Right atrium auricular region (tissue), 2 donors: ENCODE results near the gene CUL1. TPM values are rescaled to one million over a fixed set of nuclear protein-coding genes. Genes with fewer than 3 reads are reported as not detected.

ENCODE experiments used
- DNase-seq: peaks from one replicate; pipeline ENCODE4 v3.0.0-alpha.2; 2019; ENCODE audit warnings: low spot score
- H3K27ac ChIP-seq, 2 donors: fragments of 200-600 bp; sonication (generic); 1 replicate in 1 of 2; 2 replicates in 1 of 2; pipeline ENCODE4 v1.5.1; 2016 to 2019
- H3K27me3 ChIP-seq, 2 donors: fragments of 200-600 bp; sonication (generic); one replicate each; pipeline versions ENCODE4 v1.5.1 to v1.6.0; 2017 to 2019
- H3K36me3 ChIP-seq: fragments of 200-600 bp; sonication (generic); one replicate; pipeline ENCODE4 v1.5.1; 2016
- H3K4me1 ChIP-seq, 2 donors: fragments of 200-600 bp; sonication (generic); one replicate each; pipeline versions ENCODE4 v1.5.1 to v1.6.0; 2017 to 2019
- H3K4me3 ChIP-seq, 2 donors: fragments of 200-600 bp; sonication (generic); 1 replicate in 1 of 2; 2 replicates in 1 of 2; pipeline ENCODE4 v1.5.1; 2017 to 2019; ENCODE audit warnings: mild to moderate bottlenecking in 1 of 2, moderate library complexity in 1 of 2
- H3K9me3 ChIP-seq, 2 donors: fragments of 200-600 bp; sonication (generic); one replicate each; pipeline ENCODE4 v1.5.1; 2019
- total RNA-seq, 2 donors: library from RNA; depleted of rRNA; stranded (reverse); fragments of >200 nt; gene quantifications; one replicate each; pipeline ENCODE4 v1.1.0, GENCODE V29; 2016
- TF ChIP-seq, protein P1 (sequence below), 2 donors: fragments of 200-600 bp; sonication (generic); IDR thresholded peaks; one replicate each; pipeline ENCODE4 v1.5.1; 2019; ENCODE audit warnings: antibody characterized with exemption in 2 of 2

The CUL1 gene
- total RNA-seq, 2 donors from 2014 or later = 40.2 to 46.7 TPM

GRCh38 chr7:148819697-148820360, 121.1 kb downstream of the CUL1 start:
- no peaks in the 10 kb centered on the region for H3K9me3 ChIP-seq
- no peak for DNase-seq
- H3K36me3 ChIP-seq = no peaks in the 10 kb centered on the region
- no peak overlapping the region for H3K27ac ChIP-seq
- no peak overlapping the region for H3K4me3 ChIP-seq
- TF ChIP-seq, protein P1, sequence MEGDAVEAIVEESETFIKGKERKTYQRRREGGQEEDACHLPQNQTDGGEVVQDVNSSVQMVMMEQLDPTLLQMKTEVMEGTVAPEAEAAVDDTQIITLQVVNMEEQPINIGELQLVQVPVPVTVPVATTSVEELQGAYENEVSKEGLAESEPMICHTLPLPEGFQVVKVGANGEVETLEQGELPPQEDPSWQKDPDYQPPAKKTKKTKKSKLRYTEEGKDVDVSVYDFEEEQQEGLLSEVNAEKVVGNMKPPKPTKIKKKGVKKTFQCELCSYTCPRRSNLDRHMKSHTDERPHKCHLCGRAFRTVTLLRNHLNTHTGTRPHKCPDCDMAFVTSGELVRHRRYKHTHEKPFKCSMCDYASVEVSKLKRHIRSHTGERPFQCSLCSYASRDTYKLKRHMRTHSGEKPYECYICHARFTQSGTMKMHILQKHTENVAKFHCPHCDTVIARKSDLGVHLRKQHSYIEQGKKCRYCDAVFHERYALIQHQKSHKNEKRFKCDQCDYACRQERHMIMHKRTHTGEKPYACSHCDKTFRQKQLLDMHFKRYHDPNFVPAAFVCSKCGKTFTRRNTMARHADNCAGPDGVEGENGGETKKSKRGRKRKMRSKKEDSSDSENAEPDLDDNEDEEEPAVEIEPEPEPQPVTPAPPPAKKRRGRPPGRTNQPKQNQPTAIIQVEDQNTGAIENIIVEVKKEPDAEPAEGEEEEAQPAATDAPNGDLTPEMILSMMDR (IDR thresholded peaks at IDR 0.05) = no peak
- H3K4me1 ChIP-seq = no peaks in the 10 kb centered on the region
- H3K27me3 ChIP-seq = no peaks in the 10 kb centered on the region

- Histone ChIP-seq H3K4me1 (no peaks in the 10 kb centered on the region), H3K4me3 (no peak overlapping the region), H3K9me3 (no peaks in the 10 kb centered on the region), H3K36me3 (no peaks in the 10 kb centered on the region), H3K27ac (no peak overlapping the region), H3K27me3 (no peaks in the 10 kb centered on the region)
- TF ChIP-seq, protein P1 (IDR thresholded peaks at IDR 0.05) = no peak
- no peak for DNase-seq
Observed at GRCh38 chr7:148821422-148821821, 122.7 kb downstream of the CUL1 start.

DNA sequence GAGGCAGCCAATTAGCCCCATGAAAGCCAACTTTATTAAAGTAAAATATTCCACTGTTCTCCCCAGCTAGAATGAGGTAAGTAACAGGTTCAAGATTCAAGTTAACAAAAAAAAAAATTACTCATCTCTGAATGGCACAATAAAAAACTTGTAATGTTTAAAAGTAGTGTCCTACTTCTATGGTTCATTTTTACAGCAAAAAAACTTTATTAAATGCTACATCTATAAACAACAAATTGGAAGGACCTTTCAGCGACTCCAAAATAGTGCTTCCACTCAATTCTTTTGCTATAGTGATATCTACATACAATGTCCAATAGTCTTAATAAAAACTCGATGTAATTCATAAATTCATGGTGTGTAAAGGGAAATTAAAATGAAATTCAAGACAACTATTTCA, 126.2 kb downstream of the CUL1 start:
- H3K36me3 ChIP-seq = no peaks in the 10 kb centered on the region
- no peaks in the 10 kb centered on the region for H3K4me1 ChIP-seq
- no peak for DNase-seq
- H3K9me3 ChIP-seq = no peaks in the 10 kb centered on the region
- no peak overlapping the region for H3K4me3 ChIP-seq
- H3K27me3 ChIP-seq = no peaks in the 10 kb centered on the region
- TF ChIP-seq, protein P1 (IDR thresholded peaks at IDR 0.05) = no peak
- no peak overlapping the region for H3K27ac ChIP-seq

- no peak for DNase-seq
- TF ChIP-seq, protein P1 (IDR thresholded peaks at IDR 0.05) = no peak
- H3K4me1 ChIP-seq = no peaks in the 10 kb centered on the region
- H3K27me3 ChIP-seq = no peaks in the 10 kb centered on the region
- no peak overlapping the region for H3K4me3 ChIP-seq
- no peaks in the 10 kb centered on the region for H3K9me3 ChIP-seq
- no peak overlapping the region for H3K27ac ChIP-seq
- H3K36me3 ChIP-seq = no peaks in the 10 kb centered on the region
Observed at GRCh38 chr7:148825338-148825737, 126.6 kb downstream of the CUL1 start.

GRCh38 chr7:148828965-148829364, 130.3 kb downstream of the CUL1 start:
- TF ChIP-seq, protein P1 (IDR thresholded peaks at IDR 0.05) = no peak
- no peak for DNase-seq
- no peaks in the 10 kb centered on the region for H3K4me1 ChIP-seq
- no peaks in the 10 kb centered on the region for H3K27me3 ChIP-seq
- no peak overlapping the region for H3K27ac ChIP-seq
- H3K36me3 ChIP-seq = no peaks in the 10 kb centered on the region
- H3K4me3 ChIP-seq = no peak overlapping the region
- no peaks in the 10 kb centered on the region for H3K9me3 ChIP-seq
